ENCODE results near the gene AMIGO1.

Gene AMIGO1

GRCh38 chr1:109490934-109491302 is 18.6 kb downstream of the AMIGO1 start:
- no peak overlapping the region for H3K27ac ChIP-seq
- TF ChIP-seq CTCF (conservative IDR thresholded peaks at IDR 0.05), result peak; percentile 47

GRCh38 chr1:109490029-109490933 is 19.2 kb downstream of the AMIGO1 start:
- no peak overlapping the region for H3K27ac ChIP-seq
- TF ChIP-seq CTCF (conservative IDR thresholded peaks at IDR 0.05), result peak; percentile 88

- H3K27ac ChIP-seq, result no peak overlapping the region
- no peak for TF ChIP-seq CTCF (conservative IDR thresholded peaks at IDR 0.05)
These were observed 20.8 kb downstream of the AMIGO1 start for GRCh38 chr1:109488696-109489095.

GRCh38 chr1:109488201-109488600 is 21.3 kb downstream of the AMIGO1 start:
- TF ChIP-seq CTCF (conservative IDR thresholded peaks at IDR 0.05), result 0 out of 2 replicates have a peak, but pooled peaks have one; percentile 7
- H3K27ac ChIP-seq, result no peak overlapping the region

GRCh38 chr1:109487261-109487660 is 22.3 kb downstream of the AMIGO1 start:
- H3K27ac ChIP-seq, result no peak overlapping the region
- no peak for TF ChIP-seq CTCF (conservative IDR thresholded peaks at IDR 0.05)

- no peak for TF ChIP-seq CTCF (conservative IDR thresholded peaks at IDR 0.05)
- H3K27ac ChIP-seq, result peak overlapping the region; percentile 81; the same call in 1 of the 2 replicates
These were observed 24.5 kb downstream of the AMIGO1 start for GRCh38 chr1:109485001-109485400.

GRCh38 chr1:109484519-109484975 is 25.0 kb downstream of the AMIGO1 start:
- peak overlapping the region; percentile 81 for H3K27ac ChIP-seq
- TF ChIP-seq CTCF (conservative IDR thresholded peaks at IDR 0.05), result no peak
